KOPT-K1 (cell line): ENCODE data around the gene CAPRIN2.
A peak's percentile ranks its signal among the peaks of the same experiment; 100 is the strongest.

Experiments used
- H3K27ac ChIP-seq: fragments of 200-600 bp; sonication (generic); 2 replicates; pipeline ENCODE4 v1.5.1; 2016; ENCODE audit warnings: antibody characterized with exemption, mild to moderate bottlenecking, low read depth, low read length; ENCODE audit not compliant: poor library complexity, severe bottlenecking
- H3K36me3 ChIP-seq: fragments of 200-600 bp; sonication (generic); 2 replicates; pipeline ENCODE4 v1.5.1; 2017; ENCODE audit warnings: antibody characterized with exemption, mild to moderate bottlenecking, low read length, moderate library complexity; ENCODE audit not compliant: insufficient read depth
- H3K9me3 ChIP-seq: fragments of 200-600 bp; sonication (generic); 2 replicates; pipeline ENCODE4 v1.5.1; 2017; ENCODE audit warnings: antibody characterized with exemption, low read length, mild to moderate bottlenecking; ENCODE audit not compliant: insufficient read depth, poor library complexity, severe bottlenecking

CAPRIN2 gene

GRCh38 chr12:30782316-30783173, 27.8 kb upstream of the CAPRIN2 start:
- H3K36me3 ChIP-seq: no peaks in the 10 kb centered on the region
- H3K9me3 ChIP-seq: peaks cover 9% of the 10 kb centered on the region
- H3K27ac ChIP-seq: no peak overlapping the region

- H3K27ac ChIP-seq: no peak overlapping the region
- H3K36me3 ChIP-seq: no peaks in the 10 kb centered on the region
- H3K9me3 ChIP-seq: peaks cover 21% of the 10 kb centered on the region
Measured at GRCh38 chr12:30779578-30779977, 24.8 kb upstream of the CAPRIN2 start.

- Histone ChIP-seq H3K9me3 (peaks cover 21% of the 10 kb centered on the region), H3K27ac (no peak overlapping the region), H3K36me3 (no peaks in the 10 kb centered on the region)
Measured at GRCh38 chr12:30779178-30779577, 24.4 kb upstream of the CAPRIN2 start.

- Histone ChIP-seq H3K36me3 (no peaks in the 10 kb centered on the region), H3K9me3 (peaks cover 22% of the 10 kb centered on the region), H3K27ac (no peak overlapping the region)
Measured at GRCh38 chr12:30774599-30774998, 19.8 kb upstream of the CAPRIN2 start.

- Histone ChIP-seq H3K36me3 (no peaks in the 10 kb centered on the region), H3K27ac (no peak overlapping the region), H3K9me3 (peaks cover 7% of the 10 kb centered on the region)
Measured at GRCh38 chr12:30769802-30770201, 15.1 kb upstream of the CAPRIN2 start.

GRCh38 chr12:30764251-30764650, 9.5 kb upstream of the CAPRIN2 start:
- Histone ChIP-seq H3K9me3 (peaks cover 3% of the 10 kb centered on the region), H3K27ac (no peak overlapping the region), H3K36me3 (no peaks in the 10 kb centered on the region)

GRCh38 chr12:30763053-30763452, 8.3 kb upstream of the CAPRIN2 start:
- Histone ChIP-seq H3K9me3 (peaks cover 3% of the 10 kb centered on the region), H3K36me3 (no peaks in the 10 kb centered on the region), H3K27ac (no peak overlapping the region)

GRCh38 chr12:30761730-30762129, 7.0 kb upstream of the CAPRIN2 start:
- Histone ChIP-seq H3K9me3 (peaks cover 3% of the 10 kb centered on the region), H3K27ac (no peak overlapping the region), H3K36me3 (no peaks in the 10 kb centered on the region)

GRCh38 chr12:30757316-30757715, 2.6 kb upstream of the CAPRIN2 start:
- Histone ChIP-seq H3K36me3 (no peaks in the 10 kb centered on the region), H3K9me3 (peaks cover 3% of the 10 kb centered on the region), H3K27ac (no peak overlapping the region)

- no peak overlapping the region for H3K27ac ChIP-seq
Measured at GRCh38 chr12:30756074-30756473, 1.3 kb upstream of the CAPRIN2 start.

GRCh38 chr12:30755395-30755762, 628 bp upstream of the CAPRIN2 start:
- H3K36me3 ChIP-seq: no peaks in the 10 kb centered on the region
- H3K27ac ChIP-seq: peak overlapping the region; percentile 38
- no peaks in the 10 kb centered on the region for H3K9me3 ChIP-seq

More at GRCh38 chr12:30756074-30756473, 1.3 kb upstream of the CAPRIN2 start:
- H3K36me3 ChIP-seq: no peaks in the 10 kb centered on the region
- peaks cover 3% of the 10 kb centered on the region for H3K9me3 ChIP-seq

GRCh38 chr12:30754383-30754749, 385 bp downstream of the CAPRIN2 start:
- Histone ChIP-seq H3K27ac (peak overlapping the region; percentile 51), H3K36me3 (no peaks in the 10 kb centered on the region), H3K9me3 (no peaks in the 10 kb centered on the region)

GRCh38 chr12:30753751-30754382, 884 bp downstream of the CAPRIN2 start:
- peak overlapping the region; percentile 51 for H3K27ac ChIP-seq
- H3K36me3 ChIP-seq: no peaks in the 10 kb centered on the region
- H3K9me3 ChIP-seq: no peaks in the 10 kb centered on the region

GRCh38 chr12:30753233-30753632, 1.5 kb downstream of the CAPRIN2 start:
- H3K27ac ChIP-seq: no peak overlapping the region

GRCh38 chr12:30752255-30752654, 2.5 kb downstream of the CAPRIN2 start:
- Histone ChIP-seq H3K27ac (no peak overlapping the region), H3K9me3 (no peaks in the 10 kb centered on the region), H3K36me3 (no peaks in the 10 kb centered on the region)

More at GRCh38 chr12:30753233-30753632, 1.5 kb downstream of the CAPRIN2 start:
- Histone ChIP-seq H3K9me3 (no peaks in the 10 kb centered on the region), H3K36me3 (no peaks in the 10 kb centered on the region)

- Histone ChIP-seq H3K36me3 (no peaks in the 10 kb centered on the region), H3K9me3 (no peaks in the 10 kb centered on the region)
Measured at GRCh38 chr12:30748147-30748546, 6.6 kb downstream of the CAPRIN2 start.

More at GRCh38 chr12:30748147-30748546, 6.6 kb downstream of the CAPRIN2 start:
- no peak overlapping the region for H3K27ac ChIP-seq
